DND-41 (cell line): ENCODE results near the gene CCRL2.

ENCODE experiments used
- ATAC-seq: fragments of 200-7000 bp; cut with Tn5 transposase; 3 replicates; pipeline ENCODE4 v1.9.1; 2021; ENCODE audit warnings: low read depth; ENCODE audit not compliant: insufficient read depth
- DNase-seq: peaks from one replicate; pipeline ENCODE4 v3.0.0-alpha.2; 2020
- H2AFZ ChIP-seq: 2 replicates; pipeline ENCODE4 v1.6.0; 2012; ENCODE audit warnings: low read depth, low read length
- H3K27ac ChIP-seq: 2 replicates; pipeline ENCODE4 v1.5.1; 2012; ENCODE audit warnings: low read length, inconsistent platforms
- H3K27me3 ChIP-seq: fragments of 200-600 bp; sonication (generic); 2 replicates; pipeline ENCODE4 v1.6.0; 2012; ENCODE audit warnings: low read length, mild to moderate bottlenecking, inconsistent platforms; ENCODE audit not compliant: insufficient read depth, poor library complexity
- H3K36me3 ChIP-seq: 2 replicates; pipeline ENCODE4 v1.5.1; 2012; ENCODE audit warnings: low read length, inconsistent platforms; ENCODE audit not compliant: insufficient read depth
- H3K4me1 ChIP-seq: 2 replicates; pipeline ENCODE4 v1.5.1; 2012; ENCODE audit warnings: mild to moderate bottlenecking, low read length; ENCODE audit not compliant: insufficient read depth
- H3K4me2 ChIP-seq: 2 replicates; pipeline ENCODE4 v1.6.0; 2012; ENCODE audit warnings: mild to moderate bottlenecking, moderate library complexity, low read length, inconsistent platforms; ENCODE audit not compliant: insufficient read depth
- H3K4me3 ChIP-seq, 2 experiments: fragments of 200-600 bp in 1 of 2; shearing (Covaris generic) in 1 of 2; 2 replicates each; pipeline ENCODE4 v1.5.1; 2012 to 2016; ENCODE audit warnings: inconsistent platforms in 2 of 2, low read length in 2 of 2, mild to moderate bottlenecking in 2 of 2, low read depth in 1 of 2, moderate library complexity in 1 of 2
- H3K79me2 ChIP-seq: 2 replicates; pipeline ENCODE4 v1.6.0; 2012; ENCODE audit warnings: low read length, inconsistent platforms; ENCODE audit not compliant: insufficient read depth
- H3K9ac ChIP-seq: 2 replicates; pipeline ENCODE4 v1.6.0; 2012; ENCODE audit warnings: low read depth, mild to moderate bottlenecking, inconsistent platforms, low read length, moderate library complexity
- H3K9me3 ChIP-seq: 2 replicates; pipeline ENCODE4 v1.5.1; 2012; ENCODE audit warnings: low read length, moderate library complexity, mild to moderate bottlenecking, inconsistent platforms; ENCODE audit not compliant: insufficient read depth, severe bottlenecking
- H4K20me1 ChIP-seq: 2 replicates; pipeline ENCODE4 v1.6.0; 2012; ENCODE audit warnings: low read length; ENCODE audit not compliant: insufficient read depth
- CTCF ChIP-seq: IDR thresholded peaks from 2 replicates; pipeline ENCODE4 v1.5.1; 2012; ENCODE audit warnings: borderline replicate concordance, low read length, moderate library complexity, mild to moderate bottlenecking; ENCODE audit not compliant: poor library complexity, severe bottlenecking; ENCODE audit errors: extremely low read depth
- EZH2 ChIP-seq: IDR thresholded peaks from 3 replicates; pipeline ENCODE4 v1.6.1; 2012; ENCODE audit warnings: borderline replicate concordance, low read depth, mild to moderate bottlenecking, moderate library complexity, low read length, inconsistent platforms; ENCODE audit not compliant: severe bottlenecking

CCRL2 gene

GRCh38 chr3:46448721-46449120 lies 41.7 kb downstream of the CCRL2 start:
- Histone ChIP-seq H3K79me2 (no peaks in the 10 kb centered on the region), H3K27me3 (no peaks in the 10 kb centered on the region), H2AFZ (no peak overlapping the region), H3K9ac (no peak overlapping the region), H3K4me3 (no peak overlapping the region), H4K20me1 (no peaks in the 10 kb centered on the region), H3K27ac (no peak overlapping the region), H3K36me3 (no peaks in the 10 kb centered on the region), H3K4me1 (peaks cover 3% of the 10 kb centered on the region; the same call in 1 of the 2 replicates), H3K9me3 (no peaks in the 10 kb centered on the region), H3K4me2 (no peak overlapping the region)
- no peak for DNase-seq
- TF ChIP-seq EZH2 (no peak), CTCF (no peak)
- ATAC-seq, result no peak

GRCh38 chr3:46449755-46450552 lies 42.9 kb downstream of the CCRL2 start:
- Histone ChIP-seq H3K27ac (no peak overlapping the region), H3K9me3 (no peaks in the 10 kb centered on the region), H3K27me3 (no peaks in the 10 kb centered on the region), H3K79me2 (no peaks in the 10 kb centered on the region), H3K4me2 (no peak overlapping the region), H3K9ac (no peak overlapping the region), H3K4me1 (peaks cover 15% of the 10 kb centered on the region), H4K20me1 (no peaks in the 10 kb centered on the region), H3K4me3 (no peak overlapping the region), H3K36me3 (no peaks in the 10 kb centered on the region), H2AFZ (no peak overlapping the region)
- DNase-seq (no peak), ATAC-seq (no peak)
- TF ChIP-seq EZH2 (no peak), CTCF (peak; percentile 72)

- no peaks in the 10 kb centered on the region for H3K9me3 ChIP-seq
- DNase-seq (no peak), ATAC-seq (peak; percentile 49)
- H3K9ac ChIP-seq, result no peak overlapping the region
- H3K27ac ChIP-seq, result no peak overlapping the region
- no peaks in the 10 kb centered on the region for H3K27me3 ChIP-seq
- no peaks in the 10 kb centered on the region for H3K79me2 ChIP-seq
- no peaks in the 10 kb centered on the region for H4K20me1 ChIP-seq
- TF ChIP-seq CTCF (no peak), EZH2 (no peak)
- no peak overlapping the region for H3K4me2 ChIP-seq
- H2AFZ ChIP-seq, result no peak overlapping the region
- peaks cover 23% of the 10 kb centered on the region for H3K4me1 ChIP-seq
- no peaks in the 10 kb centered on the region for H3K36me3 ChIP-seq
- H3K4me3 ChIP-seq, result no peak overlapping the region
Measured at GRCh38 chr3:46453526-46454208, 46.6 kb downstream of the CCRL2 start.
